MCF 10A (cell line): ENCODE results near the gene LRRC74B. TPM values are rescaled to one million over a fixed set of nuclear protein-coding genes. Genes with fewer than 3 reads are reported as not detected.

Experiments
- BruUV-seq: library from RNA; stranded (reverse); fragments of 400-500 nt; replicated peaks from 2 replicates; lab custom pipeline; 2021; lab: Mats Ljungman, UMichigan
- CTCF ChIA-PET: fragments of 300-600 bp; sonication (Branson Sonifier 250); formaldehyde crosslinking; extraction: SDS; loops from one replicate; lab custom pipeline; 2021; ENCODE audit warnings: antibody characterized with exemption, inconsistent platforms; lab: Yijun Ruan, JAX
- POLR2A ChIA-PET: fragments of 300-600, 350-650 bp; sonication (Branson Sonifier 250); formaldehyde crosslinking; extraction: SDS; loops from one replicate; lab custom pipeline; 2020; ENCODE audit warnings: antibody characterized with exemption, inconsistent platforms; lab: Yijun Ruan, JAX
- DNase-seq: peaks from one replicate; pipeline ENCODE4 v3.0.0-alpha.2; 2018; ENCODE audit not compliant: unreplicated experiment
- H3K27ac Mint-ChIP-seq: one replicate; pipeline ENCODE4 v1.8.0; 2022; ENCODE audit warnings: mild to moderate bottlenecking, low read depth, mixed read lengths; ENCODE audit not compliant: unreplicated experiment
- H3K27me3 Mint-ChIP-seq: one replicate; pipeline ENCODE4 v1.8.0; 2022; ENCODE audit warnings: mixed read lengths; ENCODE audit not compliant: insufficient read depth, unreplicated experiment
- H3K36me3 Mint-ChIP-seq: one replicate; pipeline ENCODE4 v1.8.0; 2022; ENCODE audit warnings: mild to moderate bottlenecking, moderate library complexity, mixed read lengths; ENCODE audit not compliant: insufficient read depth, unreplicated experiment
- H3K4me1 Mint-ChIP-seq: one replicate; pipeline ENCODE4 v1.8.0; 2022; ENCODE audit warnings: mixed read lengths; ENCODE audit not compliant: insufficient read depth, unreplicated experiment
- H3K4me3 Mint-ChIP-seq: one replicate; pipeline ENCODE4 v1.8.0; 2022; ENCODE audit warnings: mild to moderate bottlenecking, moderate library complexity, mixed read lengths; ENCODE audit not compliant: unreplicated experiment
- H3K9me3 Mint-ChIP-seq: one replicate; pipeline ENCODE4 v1.8.0; 2022; ENCODE audit warnings: mixed read lengths; ENCODE audit not compliant: unreplicated experiment
- intact Hi-C: fragments of 100-400 bp; cut with micrococcal nuclease; formaldehyde crosslinking; loops from 2 replicates; pipeline ENCODE4 v1.14.1; 2022
- total RNA-seq: library from RNA; stranded (reverse); gene quantifications from 2 replicates; pipeline ENCODE4 v1.2.3, GENCODE V29; 2022
- TF ChIP-seq, protein P1 (sequence below): fragments of 200-600 bp; IDR thresholded peaks from one replicate; pipeline ENCODE4 v1.8.0; 2022; ENCODE audit warnings: antibody characterized with exemption, mild to moderate bottlenecking; ENCODE audit not compliant: unreplicated experiment

LRRC74B gene
- total RNA-seq, 1 experiment from 2014 or later, result not detected

DNA sequence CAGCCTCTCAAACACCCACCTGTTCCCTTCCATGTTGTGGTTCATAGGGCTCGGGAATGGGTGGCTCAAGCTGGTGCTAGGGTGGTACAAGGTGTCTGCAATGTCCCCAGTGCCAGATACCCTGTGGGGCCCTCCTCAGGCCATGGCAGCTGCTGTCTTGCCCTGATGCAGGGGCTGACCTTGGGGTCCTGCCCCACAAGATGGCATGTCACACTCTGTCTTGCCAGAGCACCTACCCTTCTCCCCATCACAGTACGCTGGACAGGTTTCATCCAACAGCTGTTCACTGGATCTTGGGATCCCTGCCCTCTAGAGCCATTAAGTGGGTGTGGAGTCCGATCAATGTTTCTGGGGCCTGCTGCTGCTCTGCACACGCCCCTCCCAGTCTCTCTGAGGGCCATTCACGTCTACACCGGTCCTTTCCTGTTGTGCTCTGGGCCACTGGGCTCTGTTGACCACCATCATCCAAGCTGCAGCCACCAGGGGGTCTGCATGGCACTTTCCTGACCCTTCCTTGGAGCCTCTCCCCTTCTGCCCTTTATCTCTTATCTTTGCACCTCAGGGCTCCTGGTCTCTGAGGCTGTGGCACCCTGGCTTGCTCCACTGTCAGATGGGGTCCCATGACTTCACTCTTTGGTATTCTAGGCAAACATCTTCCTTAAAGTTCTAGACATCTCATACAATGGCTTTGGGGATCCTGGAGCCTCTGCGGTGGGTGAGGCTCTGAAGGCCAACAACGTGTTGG lies 7.1 kb downstream of the LRRC74B start:
- no peaks in the 10 kb centered on the region for H3K9me3 Mint-ChIP-seq
- intact Hi-C loops, result no loop called here
- H3K36me3 Mint-ChIP-seq, result no peaks in the 10 kb centered on the region
- H3K27ac Mint-ChIP-seq, result no peak overlapping the region
- peaks cover 14% of the 10 kb centered on the region for H3K4me1 Mint-ChIP-seq
- no peak for DNase-seq
- H3K4me3 Mint-ChIP-seq, result no peak overlapping the region
- TF ChIP-seq, protein P1, sequence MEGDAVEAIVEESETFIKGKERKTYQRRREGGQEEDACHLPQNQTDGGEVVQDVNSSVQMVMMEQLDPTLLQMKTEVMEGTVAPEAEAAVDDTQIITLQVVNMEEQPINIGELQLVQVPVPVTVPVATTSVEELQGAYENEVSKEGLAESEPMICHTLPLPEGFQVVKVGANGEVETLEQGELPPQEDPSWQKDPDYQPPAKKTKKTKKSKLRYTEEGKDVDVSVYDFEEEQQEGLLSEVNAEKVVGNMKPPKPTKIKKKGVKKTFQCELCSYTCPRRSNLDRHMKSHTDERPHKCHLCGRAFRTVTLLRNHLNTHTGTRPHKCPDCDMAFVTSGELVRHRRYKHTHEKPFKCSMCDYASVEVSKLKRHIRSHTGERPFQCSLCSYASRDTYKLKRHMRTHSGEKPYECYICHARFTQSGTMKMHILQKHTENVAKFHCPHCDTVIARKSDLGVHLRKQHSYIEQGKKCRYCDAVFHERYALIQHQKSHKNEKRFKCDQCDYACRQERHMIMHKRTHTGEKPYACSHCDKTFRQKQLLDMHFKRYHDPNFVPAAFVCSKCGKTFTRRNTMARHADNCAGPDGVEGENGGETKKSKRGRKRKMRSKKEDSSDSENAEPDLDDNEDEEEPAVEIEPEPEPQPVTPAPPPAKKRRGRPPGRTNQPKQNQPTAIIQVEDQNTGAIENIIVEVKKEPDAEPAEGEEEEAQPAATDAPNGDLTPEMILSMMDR, result no peak
- POLR2A ChIA-PET, result interaction anchor here (1.1 kb wide), 1 partner anchor 15 kb away, joined by 3 read pairs; no protein-coding TSS in a partner anchor
- no TSS peak for BruUV-seq
- H3K27me3 Mint-ChIP-seq, result no peaks in the 10 kb centered on the region
- CTCF ChIA-PET, result no interaction called here

DNA sequence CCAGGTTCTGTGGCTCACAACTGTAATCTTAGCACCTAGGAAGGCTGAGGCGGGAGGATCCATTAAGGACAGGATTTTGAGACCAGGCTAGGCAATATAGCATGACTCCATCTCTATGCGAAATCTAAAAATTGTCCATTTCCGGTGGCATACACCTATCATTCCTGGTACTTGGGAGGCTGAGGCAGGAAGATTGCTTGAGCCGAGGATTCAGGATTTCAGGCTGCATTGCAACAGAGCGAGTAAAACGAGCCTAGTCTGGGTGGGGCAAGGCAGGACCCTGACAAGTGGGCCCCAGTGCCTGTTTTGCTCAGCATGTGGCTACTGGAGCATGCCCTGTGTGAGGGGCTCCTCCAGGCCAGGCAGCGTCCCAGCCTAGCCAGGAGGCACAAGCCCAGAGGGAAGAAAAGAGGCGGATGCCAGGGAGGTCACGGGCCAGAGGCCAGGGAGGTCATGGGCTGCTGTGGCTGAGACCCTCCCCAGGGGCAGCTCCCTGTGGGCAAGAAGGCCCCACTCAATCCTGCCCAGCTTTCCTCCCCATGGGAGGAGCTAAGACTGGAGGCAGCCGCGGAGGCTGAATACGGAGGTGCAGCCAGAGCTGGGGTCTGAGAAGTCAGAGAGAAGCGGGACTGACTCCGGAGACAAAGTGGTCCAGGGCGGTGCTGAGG lies 8.4 kb downstream of the LRRC74B start:
- no peak for DNase-seq
- Mint-ChIP-seq H3K4me1 (peaks cover 14% of the 10 kb centered on the region), H3K27me3 (no peaks in the 10 kb centered on the region), H3K27ac (no peak overlapping the region), H3K9me3 (no peaks in the 10 kb centered on the region), H3K36me3 (no peaks in the 10 kb centered on the region), H3K4me3 (no peak overlapping the region)
- ChIA-PET POLR2A (no interaction called here), CTCF (no interaction called here)
- BruUV-seq, result no TSS peak
- TF ChIP-seq, protein P1, result no peak
- intact Hi-C loops, result no loop called here

DNA sequence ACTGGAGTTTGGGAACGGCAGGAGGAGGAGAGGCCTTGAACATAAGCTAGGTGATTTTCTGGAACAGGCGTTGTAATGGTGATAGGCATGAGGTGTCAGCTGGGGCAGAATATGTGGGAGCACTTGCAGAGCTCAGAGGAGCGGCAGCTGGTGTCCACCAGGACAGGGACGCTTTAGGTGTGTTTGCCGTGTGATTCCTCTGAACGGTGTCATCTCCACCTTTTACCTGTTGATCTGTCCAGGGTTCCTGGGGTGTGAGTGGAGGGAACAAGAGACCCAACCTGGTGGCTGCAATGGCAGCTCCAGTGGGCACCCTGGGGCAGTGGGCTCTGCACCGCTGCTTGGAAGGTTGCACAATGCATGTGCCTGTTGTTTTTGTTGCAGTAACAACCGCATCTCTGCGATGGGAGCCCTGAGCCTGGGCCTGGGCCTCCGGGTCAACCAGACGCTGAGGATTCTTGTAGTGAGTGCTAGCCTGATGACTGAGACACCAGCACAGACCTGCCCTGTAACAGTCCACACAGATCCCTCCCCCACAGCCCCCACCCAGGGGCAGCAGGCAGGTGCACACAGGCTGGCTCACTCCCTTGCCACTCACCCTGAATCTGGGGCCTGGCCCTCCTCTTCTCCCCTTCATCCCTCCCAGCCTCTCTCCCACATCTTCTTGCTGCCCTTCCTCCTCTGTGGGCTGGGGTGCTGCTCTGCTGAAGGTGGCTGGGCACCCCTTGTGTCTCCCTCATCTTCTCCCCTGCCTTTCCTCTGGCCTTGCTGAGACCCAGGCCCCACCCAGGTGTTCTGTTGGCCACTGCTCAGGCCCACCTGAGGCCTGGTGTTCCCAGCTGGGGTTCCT lies 9.2 kb downstream of the LRRC74B start:
- Mint-ChIP-seq H3K27me3 (no peaks in the 10 kb centered on the region), H3K27ac (no peak overlapping the region), H3K4me1 (peaks cover 14% of the 10 kb centered on the region), H3K36me3 (no peaks in the 10 kb centered on the region), H3K9me3 (no peaks in the 10 kb centered on the region), H3K4me3 (no peak overlapping the region)
- BruUV-seq, result no TSS peak
- intact Hi-C loops, result no loop called here
- ChIA-PET POLR2A (no interaction called here), CTCF (no interaction called here)
- no peak for DNase-seq
- TF ChIP-seq, protein P1, result no peak

GRCh38 chr22:21055564-21055834 lies 9.8 kb downstream of the LRRC74B start:
- CTCF ChIA-PET, result interaction anchor here (0.6 kb wide), 1 partner anchor 693 kb away, joined by 3 read pairs; no protein-coding TSS in a partner anchor
- H3K27me3 Mint-ChIP-seq, result no peaks in the 10 kb centered on the region
- H3K4me1 Mint-ChIP-seq, result peaks cover 14% of the 10 kb centered on the region
- H3K9me3 Mint-ChIP-seq, result no peaks in the 10 kb centered on the region
- H3K27ac Mint-ChIP-seq, result no peak overlapping the region
- POLR2A ChIA-PET, result interaction anchor here (0.5 kb wide), 1 partner anchor 31 kb away, joined by 4 read pairs; no protein-coding TSS in a partner anchor
- intact Hi-C loops, result no loop called here
- no peak for DNase-seq
- no peaks in the 10 kb centered on the region for H3K36me3 Mint-ChIP-seq
- TF ChIP-seq, protein P1, result no peak
- BruUV-seq, result no TSS peak
- no peak overlapping the region for H3K4me3 Mint-ChIP-seq
